Loucy (cell line): ENCODE measurements around the gene SCMH1.

Experiments used
- H2AFZ ChIP-seq: fragments of 200-600 bp; sonication (generic); 2 replicates; pipeline ENCODE4 v1.6.0; 2016; ENCODE audit warnings: antibody characterized with exemption, mild to moderate bottlenecking, low read length, moderate library complexity
- H3F3A ChIP-seq: fragments of 200-600 bp; 2 replicates; pipeline ENCODE4 v1.6.0; 2016; ENCODE audit warnings: antibody characterized with exemption, low read depth, mild to moderate bottlenecking
- H3K27me3 ChIP-seq: fragments of 200-600 bp; sonication (generic); 2 replicates; pipeline ENCODE4 v1.6.1; 2014; ENCODE audit warnings: low read length, mild to moderate bottlenecking; ENCODE audit not compliant: insufficient read depth, poor library complexity, severe bottlenecking
- H3K36me3 ChIP-seq: fragments of 200-600 bp; sonication (generic); 2 replicates; pipeline ENCODE4 v1.6.1; 2016; ENCODE audit warnings: low read length; ENCODE audit not compliant: insufficient read depth
- H3K4me1 ChIP-seq: fragments of 200-600 bp; sonication (generic); 2 replicates; pipeline ENCODE4 v1.5.1; 2014; ENCODE audit warnings: low read length, mild to moderate bottlenecking; ENCODE audit not compliant: insufficient read depth, poor library complexity, severe bottlenecking
- H3K4me2 ChIP-seq: fragments of 200-600 bp; sonication (generic); 2 replicates; pipeline ENCODE4 v1.6.0; 2014; ENCODE audit warnings: antibody characterized with exemption, low read length, low read depth, mild to moderate bottlenecking; ENCODE audit not compliant: poor library complexity, severe bottlenecking
- H3K4me3 ChIP-seq: fragments of 200-600 bp; sonication (generic); 2 replicates; pipeline ENCODE4 v1.5.1; 2014; ENCODE audit warnings: low read length, mild to moderate bottlenecking, mixed read lengths; ENCODE audit not compliant: poor library complexity, severe bottlenecking
- H3K79me2 ChIP-seq: fragments of 200-600 bp; sonication (generic); 2 replicates; pipeline ENCODE4 v1.6.1; 2014; ENCODE audit warnings: low read length; ENCODE audit not compliant: insufficient read depth
- H3K9ac ChIP-seq: fragments of 200-600 bp; sonication (generic); 2 replicates; pipeline ENCODE4 v1.6.0; 2014; ENCODE audit warnings: mild to moderate bottlenecking, low read depth, low read length, moderate library complexity; ENCODE audit not compliant: poor library complexity, severe bottlenecking
- H3K9me2 ChIP-seq: fragments of 200-600 bp; sonication (generic); replicated peaks from 2 replicates; pipeline ENCODE4 v1.6.1; 2016; ENCODE audit warnings: low read depth, low read length, mixed read lengths
- H3K9me3 ChIP-seq: fragments of 200-600 bp; sonication (generic); 2 replicates; pipeline ENCODE4 v1.6.1; 2014; ENCODE audit warnings: mild to moderate bottlenecking, antibody characterized with exemption, low read length, low read depth; ENCODE audit not compliant: insufficient read depth
- H4K20me1 ChIP-seq: fragments of 200-600 bp; sonication (generic); 2 replicates; pipeline ENCODE4 v1.6.0; 2014; ENCODE audit warnings: antibody characterized with exemption, low read length, mild to moderate bottlenecking; ENCODE audit not compliant: insufficient read depth, poor library complexity, severe bottlenecking
- CTCF ChIP-seq: fragments of 200-600 bp; sonication (generic); conservative IDR thresholded peaks from 2 replicates; pipeline ENCODE4 v1.5.1; 2014; ENCODE audit warnings: mild to moderate bottlenecking, antibody characterized with exemption, low read length
- EZH2phosphoT487 ChIP-seq: fragments of 200-600 bp; IDR thresholded peaks from 2 replicates; pipeline ENCODE4 v1.6.1; 2018; ENCODE audit warnings: antibody characterized with exemption, mild to moderate bottlenecking, moderate library complexity, borderline replicate concordance

Gene SCMH1

GRCh38 chr1:41278076-41278475 is 36.0 kb upstream of the SCMH1 start:
- Histone ChIP-seq H3K9me3 (no peaks in the 10 kb centered on the region), H2AFZ (no peak overlapping the region), H4K20me1 (no peaks in the 10 kb centered on the region), H3K9me2 (no peaks in the 10 kb centered on the region), H3K36me3 (no peaks in the 10 kb centered on the region), H3K27me3 (no peaks in the 10 kb centered on the region), H3K79me2 (no peaks in the 10 kb centered on the region), H3F3A (no peaks in the 10 kb centered on the region), H3K4me3 (no peak overlapping the region), H3K4me1 (no peaks in the 10 kb centered on the region), H3K4me2 (no peak overlapping the region), H3K9ac (no peak overlapping the region)
- no peak for TF ChIP-seq CTCF
- no peak for TF ChIP-seq EZH2phosphoT487

- Histone ChIP-seq H2AFZ (no peak overlapping the region), H3K9ac (no peak overlapping the region), H3K79me2 (no peaks in the 10 kb centered on the region), H3K9me3 (no peaks in the 10 kb centered on the region), H3K36me3 (no peaks in the 10 kb centered on the region), H3K4me1 (no peaks in the 10 kb centered on the region), H3K9me2 (no peaks in the 10 kb centered on the region), H3F3A (no peaks in the 10 kb centered on the region), H3K27me3 (no peaks in the 10 kb centered on the region), H4K20me1 (no peaks in the 10 kb centered on the region), H3K4me3 (no peak overlapping the region), H3K4me2 (no peak overlapping the region)
- TF ChIP-seq CTCF: no peak
- TF ChIP-seq EZH2phosphoT487: no peak
These were observed 35.4 kb upstream of the SCMH1 start for GRCh38 chr1:41277371-41277975.

- no peak overlapping the region for H3K4me3 ChIP-seq
- H2AFZ ChIP-seq: no peak overlapping the region
- no peaks in the 10 kb centered on the region for H3K4me1 ChIP-seq
- no peaks in the 10 kb centered on the region for H3K36me3 ChIP-seq
- H3F3A ChIP-seq: no peaks in the 10 kb centered on the region
- no peak for TF ChIP-seq EZH2phosphoT487
- TF ChIP-seq CTCF: no peak
- no peaks in the 10 kb centered on the region for H4K20me1 ChIP-seq
- no peaks in the 10 kb centered on the region for H3K27me3 ChIP-seq
- H3K9ac ChIP-seq: no peak overlapping the region
- no peaks in the 10 kb centered on the region for H3K9me2 ChIP-seq
- no peaks in the 10 kb centered on the region for H3K79me2 ChIP-seq
- no peak overlapping the region for H3K4me2 ChIP-seq
- H3K9me3 ChIP-seq: no peaks in the 10 kb centered on the region
These were observed 33.7 kb upstream of the SCMH1 start for GRCh38 chr1:41275831-41276230.
